GM21360 (cell line): ENCODE results near the gene PTPRN2.

ENCODE experiments used
- ATAC-seq: cut with Tn5 transposase; IDR thresholded peaks from one replicate; pipeline ENCODE4 v1.9.1; 2021; ENCODE audit warnings: mild to moderate bottlenecking, moderate library complexity; ENCODE audit not compliant: unreplicated experiment

PTPRN2 gene

GRCh38 chr7:158246960-158247673 is 340.5 kb downstream of the PTPRN2 start:
- ATAC-seq: no peak

GRCh38 chr7:158246272-158246959 is 341.2 kb downstream of the PTPRN2 start:
- ATAC-seq: no peak

GRCh38 chr7:158245724-158246041 is 341.9 kb downstream of the PTPRN2 start:
- no peak for ATAC-seq

- ATAC-seq: no peak
Measured at GRCh38 chr7:158244873-158245723, 342.5 kb downstream of the PTPRN2 start.

GRCh38 chr7:158244430-158244829 is 343.2 kb downstream of the PTPRN2 start:
- ATAC-seq: no peak

GRCh38 chr7:158241919-158242318 is 345.7 kb downstream of the PTPRN2 start:
- no peak for ATAC-seq

GRCh38 chr7:158240801-158241200 is 346.8 kb downstream of the PTPRN2 start:
- no peak for ATAC-seq

GRCh38 chr7:158239290-158239981 is 348.2 kb downstream of the PTPRN2 start:
- no peak for ATAC-seq

GRCh38 chr7:158238616-158239289 is 348.9 kb downstream of the PTPRN2 start:
- no peak for ATAC-seq

GRCh38 chr7:158237672-158238335 is 349.8 kb downstream of the PTPRN2 start:
- ATAC-seq: no peak

GRCh38 chr7:158236400-158236799 is 351.2 kb downstream of the PTPRN2 start:
- ATAC-seq: no peak

- ATAC-seq: no peak
Measured at GRCh38 chr7:158235862-158236261, 351.8 kb downstream of the PTPRN2 start.

GRCh38 chr7:158229945-158230344 is 357.7 kb downstream of the PTPRN2 start:
- ATAC-seq: no peak

- ATAC-seq: no peak
Measured at GRCh38 chr7:158228986-158229385, 358.6 kb downstream of the PTPRN2 start.

- no peak for ATAC-seq
Measured at GRCh38 chr7:158228131-158228530, 359.5 kb downstream of the PTPRN2 start.

GRCh38 chr7:158227258-158227984 is 360.2 kb downstream of the PTPRN2 start:
- no peak for ATAC-seq

- ATAC-seq: no peak
Measured at GRCh38 chr7:158216198-158216597, 371.4 kb downstream of the PTPRN2 start.

GRCh38 chr7:158209435-158209834 is 378.2 kb downstream of the PTPRN2 start:
- no peak for ATAC-seq

- no peak for ATAC-seq
Measured at GRCh38 chr7:158206341-158206740, 381.3 kb downstream of the PTPRN2 start.
